ENCODE data around the gene MYH8. TPM values are rescaled to one million over a fixed set of nuclear protein-coding genes. Genes with fewer than 3 reads are reported as not detected.

Gene MYH8
- total and polyA plus RNA-seq, 2 experiments from 2014 or later: not detected

- Mint-ChIP-seq H3K4me3 (no peak overlapping the region), H3K9me3 (no peaks in the 10 kb centered on the region), H3K4me1 (no peaks in the 10 kb centered on the region), H3K27me3 (ENCODE audit: insufficient read depth, low read depth, poor library complexity) (no peaks in the 10 kb centered on the region), H3K36me3 (ENCODE audit: low read depth) (no peaks in the 10 kb centered on the region; the same call in 2 of the 3 replicates), H3K27ac (no peak overlapping the region)
- DNase-seq (ENCODE audit: low spot score): peak; percentile 69
- Histone ChIP-seq H4K20me1 (replicated peaks; ENCODE audit: insufficient read depth) (no peaks in the 10 kb centered on the region), H3K4me1 (ENCODE audit: insufficient read depth) (no peaks in the 10 kb centered on the region), H3K4me3 (no peak overlapping the region), H2AFZ (no peak overlapping the region), H3F3A (replicated peaks; ENCODE audit: low read depth) (no peaks in the 10 kb centered on the region), H3K4me2 (no peak overlapping the region), H3K79me2 (replicated peaks; ENCODE audit: insufficient read depth) (no peaks in the 10 kb centered on the region), H3K36me3 (ENCODE audit: insufficient read depth) (no peaks in the 10 kb centered on the region), H3K27ac (ENCODE audit: low read depth) (no peak overlapping the region), H3K9me2 (ENCODE audit: insufficient read depth) (peaks cover 5% of the 10 kb centered on the region; the same call in 1 of the 2 replicates), H3K27me3 (ENCODE audit: insufficient read depth) (no peaks in the 10 kb centered on the region)
- TF ChIP-seq, protein P1, sequence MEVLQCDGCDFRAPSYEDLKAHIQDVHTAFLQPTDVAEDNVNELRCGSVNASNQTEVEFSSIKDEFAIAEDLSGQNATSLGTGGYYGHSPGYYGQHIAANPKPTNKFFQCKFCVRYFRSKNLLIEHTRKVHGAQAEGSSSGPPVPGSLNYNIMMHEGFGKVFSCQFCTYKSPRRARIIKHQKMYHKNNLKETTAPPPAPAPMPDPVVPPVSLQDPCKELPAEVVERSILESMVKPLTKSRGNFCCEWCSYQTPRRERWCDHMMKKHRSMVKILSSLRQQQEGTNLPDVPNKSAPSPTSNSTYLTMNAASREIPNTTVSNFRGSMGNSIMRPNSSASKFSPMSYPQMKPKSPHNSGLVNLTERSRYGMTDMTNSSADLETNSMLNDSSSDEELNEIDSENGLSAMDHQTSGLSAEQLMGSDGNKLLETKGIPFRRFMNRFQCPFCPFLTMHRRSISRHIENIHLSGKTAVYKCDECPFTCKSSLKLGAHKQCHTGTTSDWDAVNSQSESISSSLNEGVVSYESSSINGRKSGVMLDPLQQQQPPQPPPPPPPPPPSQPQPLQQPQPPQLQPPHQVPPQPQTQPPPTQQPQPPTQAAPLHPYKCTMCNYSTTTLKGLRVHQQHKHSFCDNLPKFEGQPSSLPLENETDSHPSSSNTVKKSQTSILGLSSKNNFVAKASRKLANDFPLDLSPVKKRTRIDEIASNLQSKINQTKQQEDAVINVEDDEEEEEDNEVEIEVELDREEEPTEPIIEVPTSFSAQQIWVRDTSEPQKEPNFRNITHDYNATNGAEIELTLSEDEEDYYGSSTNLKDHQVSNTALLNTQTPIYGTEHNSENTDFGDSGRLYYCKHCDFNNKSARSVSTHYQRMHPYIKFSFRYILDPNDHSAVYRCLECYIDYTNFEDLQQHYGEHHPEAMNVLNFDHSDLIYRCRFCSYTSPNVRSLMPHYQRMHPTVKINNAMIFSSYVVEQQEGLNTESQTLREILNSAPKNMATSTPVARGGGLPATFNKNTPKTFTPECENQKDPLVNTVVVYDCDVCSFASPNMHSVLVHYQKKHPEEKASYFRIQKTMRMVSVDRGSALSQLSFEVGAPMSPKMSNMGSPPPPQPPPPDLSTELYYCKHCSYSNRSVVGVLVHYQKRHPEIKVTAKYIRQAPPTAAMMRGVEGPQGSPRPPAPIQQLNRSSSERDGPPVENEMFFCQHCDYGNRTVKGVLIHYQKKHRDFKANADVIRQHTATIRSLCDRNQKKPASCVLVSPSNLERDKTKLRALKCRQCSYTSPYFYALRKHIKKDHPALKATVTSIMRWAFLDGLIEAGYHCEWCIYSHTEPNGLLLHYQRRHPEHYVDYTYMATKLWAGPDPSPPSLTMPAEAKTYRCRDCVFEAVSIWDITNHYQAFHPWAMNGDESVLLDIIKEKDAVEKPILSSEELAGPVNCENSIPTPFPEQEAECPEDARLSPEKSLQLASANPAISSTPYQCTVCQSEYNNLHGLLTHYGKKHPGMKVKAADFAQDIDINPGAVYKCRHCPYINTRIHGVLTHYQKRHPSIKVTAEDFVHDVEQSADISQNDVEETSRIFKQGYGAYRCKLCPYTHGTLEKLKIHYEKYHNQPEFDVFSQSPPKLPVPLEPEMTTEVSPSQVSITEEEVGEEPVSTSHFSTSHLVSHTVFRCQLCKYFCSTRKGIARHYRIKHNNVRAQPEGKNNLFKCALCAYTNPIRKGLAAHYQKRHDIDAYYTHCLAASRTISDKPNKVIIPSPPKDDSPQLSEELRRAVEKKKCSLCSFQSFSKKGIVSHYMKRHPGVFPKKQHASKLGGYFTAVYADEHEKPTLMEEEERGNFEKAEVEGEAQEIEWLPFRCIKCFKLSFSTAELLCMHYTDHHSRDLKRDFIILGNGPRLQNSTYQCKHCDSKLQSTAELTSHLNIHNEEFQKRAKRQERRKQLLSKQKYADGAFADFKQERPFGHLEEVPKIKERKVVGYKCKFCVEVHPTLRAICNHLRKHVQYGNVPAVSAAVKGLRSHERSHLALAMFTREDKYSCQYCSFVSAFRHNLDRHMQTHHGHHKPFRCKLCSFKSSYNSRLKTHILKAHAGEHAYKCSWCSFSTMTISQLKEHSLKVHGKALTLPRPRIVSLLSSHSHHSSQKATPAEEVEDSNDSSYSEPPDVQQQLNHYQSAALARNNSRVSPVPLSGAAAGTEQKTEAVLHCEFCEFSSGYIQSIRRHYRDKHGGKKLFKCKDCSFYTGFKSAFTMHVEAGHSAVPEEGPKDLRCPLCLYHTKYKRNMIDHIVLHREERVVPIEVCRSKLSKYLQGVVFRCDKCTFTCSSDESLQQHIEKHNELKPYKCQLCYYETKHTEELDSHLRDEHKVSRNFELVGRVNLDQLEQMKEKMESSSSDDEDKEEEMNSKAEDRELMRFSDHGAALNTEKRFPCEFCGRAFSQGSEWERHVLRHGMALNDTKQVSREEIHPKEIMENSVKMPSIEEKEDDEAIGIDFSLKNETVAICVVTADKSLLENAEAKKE (CRISPR knock-in tag; IDR thresholded peaks at IDR 0.05): no peak
- TF ChIP-seq CTCF (conservative IDR thresholded peaks at IDR 0.05; ENCODE audit: low read depth in 2 of 2) (peak; percentile 61 to 74), EZH2 (IDR thresholded peaks at IDR 0.05; ENCODE audit: low read depth, unreplicated experiment) (no peak), ZNF331 (CRISPR knock-in tag; IDR thresholded peaks at IDR 0.05; ENCODE audit: low read depth) (no peak)
- peak; percentile 82 for ATAC-seq
Measured at GRCh38 chr17:10349403-10349802, 72.3 kb downstream of the MYH8 start.
